A549 treated with AZD2906 at 1 μM for 4 hours (cell line): ENCODE data around the gene OPRD1. TPM values are rescaled to one million over a fixed set of nuclear protein-coding genes. Genes with fewer than 3 reads are reported as not detected.

Experiments used
- total RNA-seq: library from RNA; stranded (reverse); fragments of 200-300 nt; extraction: Qiagen RNA extraction; gene quantifications from 5 replicates; pipeline ENCODE4 v1.2.3, GENCODE V29; 2022

Gene OPRD1
- total RNA-seq = 0.01 to 0.07 TPM (median 0.02 TPM) in 5 replicates

DNA sequence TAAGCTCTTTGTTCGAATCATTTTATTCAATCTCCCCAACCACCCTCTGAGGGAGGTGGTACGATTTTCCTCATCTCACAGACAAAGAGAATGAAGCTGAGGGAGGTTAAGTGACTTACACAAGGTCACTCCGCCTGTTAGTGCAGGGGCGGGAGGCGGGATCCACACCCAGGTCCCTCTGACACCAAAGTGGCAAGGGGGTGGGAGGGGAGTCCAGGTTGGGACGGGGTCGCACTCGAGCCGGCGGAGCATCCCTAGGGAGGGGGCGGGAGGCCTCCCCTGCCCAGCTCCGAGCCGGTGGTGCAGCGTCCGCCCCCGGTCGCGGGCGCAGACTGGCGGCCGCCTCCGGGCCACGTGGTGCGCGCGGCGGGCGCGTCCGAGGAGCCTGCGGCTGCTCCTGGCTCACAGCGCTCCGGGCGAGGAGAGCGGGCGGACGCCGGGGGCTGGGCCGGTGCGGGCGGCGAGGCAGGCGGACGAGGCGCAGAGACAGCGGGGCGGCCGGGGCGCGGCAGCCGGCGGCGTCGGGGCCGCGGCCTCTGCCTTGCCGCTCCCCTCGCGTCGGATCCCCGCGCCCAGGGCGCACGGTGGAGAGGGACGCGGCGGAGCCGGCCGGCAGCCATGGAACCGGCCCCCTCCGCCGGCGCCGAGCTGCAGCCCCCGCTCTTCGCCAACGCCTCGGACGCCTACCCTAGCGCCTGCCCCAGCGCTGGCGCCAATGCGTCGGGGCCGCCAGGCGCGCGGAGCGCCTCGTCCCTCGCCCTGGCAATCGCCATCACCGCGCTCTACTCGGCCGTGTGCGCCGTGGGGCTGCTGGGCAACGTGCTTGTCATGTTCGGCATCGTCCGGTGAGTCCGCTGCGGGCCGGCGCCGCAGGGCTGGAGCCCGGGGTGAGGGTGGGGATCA, at the start of gene OPRD1:
Gene OPRD1, plus strand, starts transcription at position 405 of the 903 bp plus-strand sequence. Its CDS starts 214 bp downstream, at position 619.

GRCh38 chr1:28914228-28915030, 102.5 kb downstream of the OPRD1 start, which contains the start of gene EPB41:
EPB41 (plus strand) TSS chr1:28914569; CDS start chr1:28987438, 72,869 bp downstream.

Other genes with a start within 250 kb of the OPRD1 start
- 3.2 to 3.7 TPM (median 3.5 TPM) in 5 replicates for gene RAB42, start 219.9 kb upstream of the OPRD1 start, total RNA-seq
- 11.0 to 12.9 TPM (median 12.5 TPM) in 5 replicates for gene TAF12, start 169.1 kb upstream of the OPRD1 start, total RNA-seq
- gene RNU11, start 163.6 kb upstream of the OPRD1 start, total RNA-seq = not detected in 5 replicates
- 5.1 to 6.7 TPM (median 5.6 TPM) in 5 replicates for gene GMEB1, start 143.4 kb upstream of the OPRD1 start, total RNA-seq
- 52.5 to 58.9 TPM (median 54.2 TPM) in 5 replicates for gene YTHDF2, start 75.2 kb upstream of the OPRD1 start, total RNA-seq
- gene EPB41, start 102.4 kb downstream of the OPRD1 start, total RNA-seq = 3.4 to 6.7 TPM (median 4.1 TPM) in 5 replicates